Smooth muscle cell of the coronary artery (primary cell): ENCODE data around the gene MATK. TPM values are rescaled to one million over a fixed set of nuclear protein-coding genes. Genes with fewer than 3 reads are reported as not detected.

Experiments used
- total RNA-seq: library from RNA; depleted of rRNA; stranded (reverse); fragments of >200 nt; gene quantifications from 2 replicates; pipeline ENCODE4 v1.2.3, GENCODE V29; 2014; ENCODE audit warnings: low replicate concordance

Gene MATK, protein sequence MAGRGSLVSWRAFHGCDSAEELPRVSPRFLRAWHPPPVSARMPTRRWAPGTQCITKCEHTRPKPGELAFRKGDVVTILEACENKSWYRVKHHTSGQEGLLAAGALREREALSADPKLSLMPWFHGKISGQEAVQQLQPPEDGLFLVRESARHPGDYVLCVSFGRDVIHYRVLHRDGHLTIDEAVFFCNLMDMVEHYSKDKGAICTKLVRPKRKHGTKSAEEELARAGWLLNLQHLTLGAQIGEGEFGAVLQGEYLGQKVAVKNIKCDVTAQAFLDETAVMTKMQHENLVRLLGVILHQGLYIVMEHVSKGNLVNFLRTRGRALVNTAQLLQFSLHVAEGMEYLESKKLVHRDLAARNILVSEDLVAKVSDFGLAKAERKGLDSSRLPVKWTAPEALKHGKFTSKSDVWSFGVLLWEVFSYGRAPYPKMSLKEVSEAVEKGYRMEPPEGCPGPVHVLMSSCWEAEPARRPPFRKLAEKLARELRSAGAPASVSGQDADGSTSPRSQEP
- 0.70 TPM in 1 of 2 replicates, not detected in the other for total RNA-seq

GRCh38 chr19:3785938-3786824 lies at the start of gene MATK:
Gene MATK (minus strand): TSS chr19:3786381. CDS start chr19:3785135, 1,246 bp downstream.

GRCh38 chr19:3771906-3772455 lies 14.2 kb downstream of the MATK start, which contains the start of gene RAX2:
Gene RAX2 (minus strand): TSS chr19:3772228. CDS start chr19:3771742, 486 bp downstream.

GRCh38 chr19:3762501-3763459 lies 23.4 kb downstream of the MATK start, which contains the start of gene MRPL54:
Gene MRPL54 (plus strand): TSS chr19:3762682. CDS start chr19:3762701, 19 bp downstream.

GRCh38 chr19:3761382-3762129 lies 24.6 kb downstream of the MATK start, which contains the start of gene APBA3:
Gene APBA3 (minus strand): TSS chr19:3761692. CDS start chr19:3760264, 1,428 bp downstream.

Other genes with a start within 250 kb of the MATK start
- not detected in 2 replicates for gene TEKTIP1, start 247.2 kb downstream of the MATK start, total RNA-seq
- 64.7 and 87.5 TPM in 2 replicates for gene MFSD12, start 228.8 kb downstream of the MATK start, total RNA-seq
- gene HMG20B, start 213.4 kb downstream of the MATK start, total RNA-seq, result 39.9 and 73.1 TPM in 2 replicates
- 0.08 TPM in 1 of 2 replicates, not detected in the other for gene GIPC3, start 200.9 kb downstream of the MATK start, total RNA-seq
- 1.4 and 1.5 TPM in 2 replicates for gene TBXA2R, start 179.5 kb downstream of the MATK start, total RNA-seq
- gene CACTIN, start 159.6 kb downstream of the MATK start, total RNA-seq, result 23.2 and 40.0 TPM in 2 replicates
- 15.4 and 18.4 TPM in 2 replicates for gene PIP5K1C, start 85.9 kb downstream of the MATK start, total RNA-seq
- gene TJP3, start 78.0 kb downstream of the MATK start, total RNA-seq, result not detected in 2 replicates
- 9.4 and 14.6 TPM in 2 replicates for gene APBA3, start 24.7 kb downstream of the MATK start, total RNA-seq
- gene MRPL54, start 23.7 kb downstream of the MATK start, total RNA-seq, result 11.2 and 41.4 TPM in 2 replicates
- not detected in 2 replicates for gene RAX2, start 14.2 kb downstream of the MATK start, total RNA-seq
- gene ZFR2, start 82.7 kb upstream of the MATK start, total RNA-seq, result not detected in 2 replicates
- not detected in 2 replicates for gene ATCAY, start 94.3 kb upstream of the MATK start, total RNA-seq
- gene NMRK2, start 146.7 kb upstream of the MATK start, total RNA-seq, result not detected in 2 replicates
- 94.4 and 155 TPM in 2 replicates for gene DAPK3, start 184.7 kb upstream of the MATK start, total RNA-seq
- gene EEF2, start 199.1 kb upstream of the MATK start, total RNA-seq, result 3,373 and 6,268 TPM in 2 replicates
- gene PIAS4, start 221.4 kb upstream of the MATK start, total RNA-seq, result 3.9 and 18.8 TPM in 2 replicates